UCSD-AML1 (cell line): Measurements from ENCODE around the gene C1QTNF3.

ENCODE experiments used
- DNase-seq: peaks from one replicate; lab custom pipeline; 2025; ENCODE audit not compliant: unreplicated experiment; lab: John Stamatoyannopoulos, UW

The C1QTNF3 gene

DNA sequence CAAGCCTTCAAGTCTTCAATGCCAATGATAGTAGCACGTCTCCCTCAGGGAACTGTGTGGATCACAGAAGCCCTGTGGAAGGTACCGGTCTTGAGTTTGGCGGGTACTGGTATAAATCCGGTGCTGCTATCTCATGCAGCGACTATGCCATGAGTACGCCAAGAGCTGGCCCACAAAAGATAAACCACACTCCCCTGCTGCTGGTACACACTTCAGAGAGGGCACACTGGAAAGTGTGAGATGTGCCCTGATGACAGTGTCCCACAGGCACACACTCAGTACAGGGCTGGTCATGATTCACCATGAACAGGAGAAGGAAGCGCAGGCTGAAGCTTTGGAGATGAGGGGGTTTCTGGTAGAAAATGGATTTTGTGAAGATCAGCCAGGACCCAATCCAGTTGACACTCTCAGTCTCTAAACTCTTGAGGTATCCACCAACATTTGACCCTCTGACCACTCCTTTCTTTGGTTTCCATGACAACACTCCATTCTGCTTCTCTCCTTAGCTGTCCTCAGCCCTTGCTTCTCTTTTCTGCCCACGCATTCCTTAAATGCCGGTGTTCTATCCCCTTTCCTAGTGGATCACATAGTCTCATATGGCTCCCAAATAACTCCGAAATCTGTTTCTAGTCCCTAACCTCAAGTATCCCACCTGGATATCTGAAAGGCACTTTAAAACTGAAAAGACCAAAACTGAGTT lies 40.2 kb downstream of the C1QTNF3 start:
- DNase-seq, result no peak

DNA sequence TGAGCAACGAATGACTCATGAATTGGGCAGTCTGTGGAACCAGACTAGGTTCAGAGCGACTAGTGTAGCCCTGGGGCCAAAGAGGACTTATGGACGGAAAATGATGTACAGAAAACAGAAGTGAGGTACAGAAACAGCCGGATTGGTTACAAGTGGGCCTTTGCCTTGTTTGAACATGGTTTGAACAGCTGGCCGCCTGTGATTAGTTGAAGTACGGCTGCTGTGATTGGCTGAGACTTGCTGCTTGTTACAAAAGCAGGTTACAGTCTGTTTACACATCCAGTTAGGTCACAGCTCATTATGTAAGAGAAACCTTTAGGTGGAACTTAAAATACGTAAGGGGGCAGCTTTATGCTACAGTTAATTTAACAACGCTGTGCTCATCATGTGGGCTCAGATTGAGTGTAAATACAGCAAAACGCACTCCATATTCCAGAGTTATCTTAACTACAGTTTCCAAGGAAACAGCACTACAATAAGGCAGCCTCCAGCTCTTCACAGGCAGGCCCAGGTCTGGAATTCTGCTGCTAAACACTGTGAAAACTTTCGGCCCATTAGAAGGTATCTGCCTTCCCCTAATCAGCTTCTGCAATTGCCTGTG lies 41.7 kb downstream of the C1QTNF3 start:
- DNase-seq, result no peak

DNA sequence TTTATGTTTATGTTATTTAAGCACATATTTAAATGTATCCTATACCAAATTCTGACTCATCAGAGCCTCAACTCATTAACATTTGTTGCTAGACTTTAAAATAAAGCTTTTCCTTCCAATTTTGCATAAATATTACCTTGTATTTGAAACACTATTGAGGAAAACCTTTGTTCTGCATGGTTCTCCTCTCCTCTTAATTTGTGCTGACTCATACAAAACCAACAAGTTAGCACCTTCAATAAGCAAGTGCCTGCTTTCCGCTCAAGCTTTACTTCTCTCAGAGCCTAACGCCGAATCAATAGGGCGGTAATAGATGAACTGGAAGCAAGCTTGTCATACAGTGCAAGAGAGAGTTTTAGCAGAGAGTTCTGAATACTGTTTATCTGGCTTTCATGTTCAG lies 43.0 kb downstream of the C1QTNF3 start:
- DNase-seq, result no peak

DNA sequence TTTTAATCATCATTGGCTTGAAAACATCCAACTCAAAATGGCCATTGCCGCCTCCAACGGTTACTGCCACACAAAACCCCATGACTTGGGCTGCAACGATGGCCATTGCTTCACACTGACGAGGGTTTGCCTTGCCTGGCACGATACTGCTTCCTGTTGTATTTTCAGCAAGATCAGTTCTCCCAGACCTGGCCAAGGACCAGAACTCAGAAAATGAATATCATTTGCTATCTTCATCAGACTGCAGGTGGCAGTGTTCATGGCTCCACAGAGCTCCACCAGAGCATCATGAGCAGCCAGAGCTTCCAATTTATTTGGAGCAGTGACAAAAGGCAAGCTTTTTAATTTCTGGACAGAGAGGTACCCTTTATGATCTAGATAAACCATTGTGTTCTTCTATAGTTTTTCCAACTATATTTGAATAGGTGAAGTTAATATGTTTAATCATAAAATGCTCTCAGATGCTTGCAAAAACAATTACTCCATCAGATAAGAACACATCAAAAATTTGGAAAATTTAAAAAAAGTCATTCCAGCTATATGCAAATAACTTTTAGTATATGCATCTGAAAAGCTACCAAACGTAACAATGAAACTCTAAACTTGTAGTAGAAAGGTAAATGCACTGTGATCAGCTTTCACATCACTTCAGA lies 45.6 kb downstream of the C1QTNF3 start:
- peak; percentile 20 for DNase-seq

DNA sequence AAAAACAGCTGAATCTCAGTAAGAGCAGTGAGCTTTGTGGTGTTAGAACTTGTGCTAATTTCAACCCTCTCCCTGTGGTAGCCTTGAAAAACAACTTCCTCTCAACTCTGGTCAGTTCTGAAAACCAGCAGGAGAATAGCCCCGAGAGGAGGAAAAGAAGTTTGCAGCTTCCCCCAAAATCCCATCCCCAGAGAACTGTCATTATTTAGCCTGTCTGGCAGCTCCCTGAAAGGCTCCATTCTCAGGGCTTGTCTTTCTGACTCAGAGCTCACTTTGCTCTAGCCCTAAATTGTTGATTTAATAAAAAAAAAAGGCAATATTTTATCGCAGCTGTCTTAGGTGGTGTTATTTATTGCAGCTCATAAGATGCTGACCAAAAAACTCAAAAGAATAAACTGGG lies 47.1 kb downstream of the C1QTNF3 start:
- DNase-seq, result no peak

DNA sequence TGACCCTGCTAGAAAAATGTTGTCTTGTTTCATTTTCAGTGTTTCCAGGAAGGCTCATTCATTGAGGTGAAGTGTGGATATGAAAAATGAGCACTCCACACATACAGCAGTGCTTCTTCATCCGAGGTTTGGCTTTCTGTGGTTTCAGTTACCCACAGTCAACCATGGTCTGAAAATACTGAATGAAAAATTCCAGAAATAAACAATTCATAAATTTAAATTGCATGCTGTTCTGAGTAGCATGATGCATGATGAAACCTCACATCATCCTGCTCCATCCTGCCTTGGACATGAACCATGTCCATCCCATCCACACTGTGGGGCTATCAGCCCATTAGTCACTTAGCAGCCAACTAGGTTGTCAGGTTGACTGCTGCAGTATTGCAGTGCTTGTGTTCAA lies 48.2 kb downstream of the C1QTNF3 start:
- no peak for DNase-seq

DNA sequence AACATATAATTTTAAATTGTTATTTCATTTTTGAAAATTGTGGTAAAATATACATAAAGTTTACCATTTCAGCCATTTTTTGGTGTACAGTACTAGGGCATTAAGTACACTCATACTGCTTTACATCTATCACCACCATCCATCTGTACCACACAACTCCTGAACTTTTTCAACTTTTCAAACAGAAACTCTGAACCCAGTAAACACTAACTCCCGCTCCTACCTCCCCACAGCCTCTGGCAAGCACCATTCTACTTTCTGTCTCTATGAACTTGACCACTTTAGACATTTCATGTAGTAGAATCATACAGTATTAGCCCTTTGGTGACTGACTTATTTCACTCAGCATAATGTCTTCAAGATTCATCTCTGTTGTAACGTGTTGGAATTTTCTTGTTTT lies 50.1 kb downstream of the C1QTNF3 start:
- DNase-seq, result no peak

DNA sequence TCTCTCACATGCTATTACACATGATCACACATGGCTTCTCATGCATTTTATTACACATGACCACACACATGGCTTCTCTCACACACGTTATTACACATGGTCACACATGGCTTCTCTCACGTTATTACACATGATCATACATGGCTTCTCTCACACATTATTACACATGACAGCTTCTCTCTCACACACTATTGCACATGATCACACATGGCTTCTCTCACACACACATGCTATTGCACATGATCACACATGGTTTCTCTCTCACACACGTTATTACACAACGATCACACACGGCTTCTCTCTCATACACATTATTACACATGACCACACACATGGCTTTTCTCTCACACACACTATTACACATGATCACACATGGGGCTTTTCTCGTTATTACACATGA lies 57.6 kb downstream of the C1QTNF3 start:
- DNase-seq, result no peak

DNA sequence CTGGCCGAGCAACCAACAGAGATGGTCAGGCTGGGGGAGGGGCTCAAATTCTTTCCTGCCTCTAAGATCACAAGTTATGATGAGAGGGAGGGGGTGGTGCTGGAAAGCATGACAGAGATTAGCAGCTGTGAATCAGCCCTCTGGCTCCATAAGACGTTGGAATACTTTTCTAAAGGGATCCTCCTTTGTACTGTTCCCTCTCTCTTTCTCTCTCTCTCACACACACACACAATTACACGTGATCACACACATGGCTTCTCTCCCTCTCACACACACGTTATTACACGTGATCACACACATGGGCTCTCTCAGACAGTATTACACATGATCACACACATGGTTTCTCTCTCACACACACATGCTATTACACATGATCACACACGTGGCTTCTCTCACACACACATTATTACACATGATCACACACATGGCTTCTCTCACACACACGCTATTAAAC lies 58.3 kb downstream of the C1QTNF3 start, which contains the start of gene SLC45A2:
Gene SLC45A2, minus strand, starts transcription at position 23 of the 454 bp plus-strand sequence. CDS start 110 bp downstream, outside the sequence.
- no peak for DNase-seq

DNA sequence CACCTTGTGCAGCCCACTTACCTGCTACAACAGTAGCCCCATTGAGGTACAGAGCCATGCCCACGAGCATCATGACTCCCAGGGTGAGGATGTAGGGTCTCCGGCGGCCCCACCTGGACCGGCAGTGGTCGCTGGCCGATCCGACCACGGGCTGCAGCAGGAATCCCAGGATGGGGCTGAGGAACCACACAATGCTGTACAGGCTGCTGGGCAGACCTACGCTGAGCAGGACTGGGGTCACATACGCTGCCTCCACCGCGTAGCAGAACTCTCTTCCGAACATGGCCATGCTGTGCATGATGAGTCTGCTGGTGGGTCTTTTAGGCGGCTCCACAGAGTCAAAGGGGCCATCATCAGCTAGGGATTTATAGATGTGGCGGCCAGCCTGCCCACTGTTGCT lies 58.8 kb downstream of the C1QTNF3 start:
- DNase-seq, result no peak

DNA sequence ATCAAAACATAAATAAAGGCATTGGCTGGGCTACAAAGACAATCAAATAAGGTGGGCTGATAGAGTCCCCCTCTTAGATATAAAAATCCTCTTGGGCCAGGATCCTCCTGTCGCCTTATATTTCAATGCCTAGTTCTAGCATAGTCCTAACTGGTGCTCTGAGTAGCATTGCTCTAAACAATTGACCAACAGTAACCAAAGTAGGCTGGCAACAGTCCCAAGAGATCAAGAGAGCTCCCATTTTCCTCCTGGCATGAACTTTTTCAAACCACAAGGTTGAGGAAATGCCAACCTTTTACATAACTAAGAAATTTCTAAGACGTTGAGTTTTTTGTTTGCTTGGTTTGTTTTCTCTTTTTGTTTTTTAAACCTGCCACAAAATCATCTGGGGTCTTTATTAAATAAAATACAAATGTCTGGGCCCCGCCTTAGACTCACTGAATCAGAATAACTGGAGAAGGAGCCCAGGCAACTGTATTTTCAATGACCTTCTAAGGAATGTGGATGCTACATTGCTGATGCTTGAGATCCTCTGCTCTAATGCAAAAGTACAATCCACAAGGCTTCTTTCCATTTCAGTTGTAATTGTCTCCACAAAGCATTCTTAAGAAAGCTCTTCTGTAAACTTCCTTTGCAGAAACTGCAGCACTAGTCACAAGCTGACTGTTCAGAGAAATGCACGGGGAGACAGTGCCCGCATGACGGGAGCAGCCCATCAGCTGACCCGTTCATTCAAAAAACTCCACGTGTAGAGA lies 61.4 kb downstream of the C1QTNF3 start:
- DNase-seq, result no peak

DNA sequence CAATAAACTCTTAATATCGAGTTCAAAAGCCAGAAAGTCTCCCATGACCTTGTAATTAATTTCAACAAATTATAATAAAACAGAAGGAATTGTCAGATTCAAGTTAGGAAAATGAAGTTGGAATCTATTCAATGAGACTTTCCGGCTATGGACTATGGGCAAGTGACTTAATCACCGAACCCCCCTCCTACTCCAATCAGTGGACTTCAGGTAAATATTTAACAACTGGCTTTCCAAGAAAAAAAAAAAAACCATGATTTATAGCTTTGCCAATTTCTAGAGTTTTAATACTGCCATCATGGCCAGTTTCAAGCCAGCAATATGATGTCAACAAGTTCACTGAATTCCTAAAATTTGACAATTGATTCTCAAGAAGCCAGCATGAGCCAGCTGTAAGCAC lies 63.0 kb downstream of the C1QTNF3 start:
- DNase-seq, result no peak

DNA sequence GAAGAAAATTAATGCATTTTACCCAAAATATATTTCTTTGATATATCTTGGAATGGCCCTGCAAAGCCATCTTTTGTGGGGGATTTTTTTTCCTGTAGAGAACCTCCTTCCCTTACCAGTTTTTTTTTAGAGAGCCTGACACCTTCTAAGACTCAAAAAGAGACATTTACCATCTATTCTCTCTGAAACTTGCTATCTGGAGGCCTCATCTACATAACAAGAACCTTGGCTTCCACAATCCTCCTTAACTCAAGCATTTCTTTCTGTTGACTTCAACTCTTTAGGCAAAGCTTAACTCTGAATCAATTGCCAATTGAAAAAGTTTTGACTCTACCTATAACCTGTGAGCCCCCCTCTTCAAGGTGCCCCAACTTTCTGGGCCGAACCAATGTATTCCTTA lies 64.7 kb downstream of the C1QTNF3 start:
- DNase-seq, result no peak

DNA sequence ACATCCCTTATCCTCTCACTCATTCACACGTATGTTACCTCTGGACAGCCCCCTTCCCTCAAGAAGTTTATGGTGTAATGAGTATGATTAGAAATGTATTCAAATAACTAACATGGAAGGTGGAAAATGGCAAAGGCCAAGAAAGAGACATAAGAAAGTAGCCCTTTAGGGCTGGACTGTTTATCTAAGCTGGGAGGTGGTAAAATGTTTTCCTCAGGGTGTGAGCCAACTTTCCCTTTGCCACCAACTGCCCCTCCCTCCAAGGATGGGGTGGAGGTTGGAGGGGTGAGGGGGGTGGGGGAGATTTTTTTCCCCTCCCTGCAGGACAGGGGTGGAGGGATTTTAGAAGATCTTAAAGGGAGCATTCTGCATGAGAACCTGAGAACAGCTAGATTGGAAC lies 66.7 kb downstream of the C1QTNF3 start:
- no peak for DNase-seq

DNA sequence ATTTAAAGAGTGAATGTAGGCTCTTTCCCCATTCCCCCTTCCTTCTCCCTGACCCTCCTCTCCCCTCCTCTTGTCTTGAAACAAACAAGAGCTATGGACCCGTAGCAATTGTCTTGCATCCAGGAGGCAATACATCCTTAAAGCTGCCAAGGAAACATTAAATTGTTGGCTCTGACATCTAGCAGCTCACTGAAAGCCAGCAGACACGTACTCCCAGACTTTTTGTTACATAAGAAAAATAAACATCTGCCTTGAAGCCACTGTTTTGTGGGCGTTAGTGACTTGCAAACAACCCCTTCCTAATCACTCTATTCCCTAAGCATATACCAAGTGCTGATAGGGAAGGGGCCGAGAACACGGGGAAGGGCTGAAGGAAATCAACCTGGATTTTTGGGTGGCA lies 67.2 kb downstream of the C1QTNF3 start:
- no peak for DNase-seq

DNA sequence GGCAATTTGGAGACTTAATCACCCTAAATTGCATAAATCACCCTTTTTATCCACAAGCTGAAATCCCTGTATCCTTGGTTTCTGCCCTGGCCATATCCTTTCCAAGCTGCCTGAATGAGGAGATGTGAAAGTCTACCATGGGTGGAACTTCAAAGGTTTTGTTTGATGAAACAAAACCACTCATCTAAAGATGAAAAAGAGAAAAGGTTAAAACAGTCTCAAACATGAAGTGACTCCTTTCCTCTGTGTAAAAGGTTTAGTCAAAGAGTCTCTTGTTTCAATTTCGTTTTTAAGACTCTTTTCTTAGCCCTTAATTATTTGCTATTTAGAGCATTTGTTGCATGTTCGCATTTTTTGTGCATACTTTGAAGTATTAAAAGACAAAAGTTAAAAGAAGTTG lies 69.7 kb downstream of the C1QTNF3 start:
- DNase-seq, result no peak

DNA sequence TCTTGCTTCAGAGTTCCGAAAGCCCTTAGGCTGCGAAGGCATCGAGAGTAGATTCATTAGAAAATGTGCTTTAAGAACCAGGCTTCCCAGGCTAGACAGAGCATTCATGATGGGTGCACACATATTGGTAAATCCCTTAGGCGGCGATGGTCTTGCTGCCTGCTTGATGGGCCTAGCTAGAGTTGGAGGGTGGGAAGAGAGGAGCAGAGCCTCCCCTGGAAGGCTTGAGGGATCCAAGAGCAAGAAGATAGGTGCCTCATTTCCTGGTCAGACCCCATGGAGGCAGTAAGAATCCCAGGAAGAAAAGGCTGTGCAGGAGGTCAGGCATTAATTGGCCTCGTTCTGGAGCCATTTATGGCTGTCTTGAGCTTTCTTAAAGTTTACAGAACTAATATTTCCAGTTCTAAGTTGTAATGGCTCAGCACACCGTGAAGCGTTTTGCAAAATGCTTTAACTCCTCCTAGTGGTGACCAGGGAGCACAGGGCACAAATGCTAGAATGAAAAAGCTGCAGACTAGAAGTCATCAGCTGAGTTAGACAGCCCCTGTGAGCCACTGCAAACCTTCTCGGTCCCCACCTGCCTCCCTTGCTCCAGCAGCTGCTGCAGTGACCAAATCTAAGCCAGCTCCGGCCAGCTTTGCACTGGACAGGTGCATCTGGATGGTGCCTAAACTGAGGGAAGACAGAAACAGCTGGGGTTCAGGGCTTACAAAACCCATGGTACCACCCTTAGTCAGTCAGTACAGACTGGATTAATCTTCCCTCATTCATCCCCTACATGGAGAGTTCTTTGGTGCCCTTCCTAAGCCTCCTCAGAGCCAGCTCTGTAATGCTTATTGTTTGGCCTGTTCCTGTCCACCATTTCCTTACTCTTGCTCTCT lies 73.2 kb downstream of the C1QTNF3 start:
- DNase-seq, result peak; percentile 35

DNA sequence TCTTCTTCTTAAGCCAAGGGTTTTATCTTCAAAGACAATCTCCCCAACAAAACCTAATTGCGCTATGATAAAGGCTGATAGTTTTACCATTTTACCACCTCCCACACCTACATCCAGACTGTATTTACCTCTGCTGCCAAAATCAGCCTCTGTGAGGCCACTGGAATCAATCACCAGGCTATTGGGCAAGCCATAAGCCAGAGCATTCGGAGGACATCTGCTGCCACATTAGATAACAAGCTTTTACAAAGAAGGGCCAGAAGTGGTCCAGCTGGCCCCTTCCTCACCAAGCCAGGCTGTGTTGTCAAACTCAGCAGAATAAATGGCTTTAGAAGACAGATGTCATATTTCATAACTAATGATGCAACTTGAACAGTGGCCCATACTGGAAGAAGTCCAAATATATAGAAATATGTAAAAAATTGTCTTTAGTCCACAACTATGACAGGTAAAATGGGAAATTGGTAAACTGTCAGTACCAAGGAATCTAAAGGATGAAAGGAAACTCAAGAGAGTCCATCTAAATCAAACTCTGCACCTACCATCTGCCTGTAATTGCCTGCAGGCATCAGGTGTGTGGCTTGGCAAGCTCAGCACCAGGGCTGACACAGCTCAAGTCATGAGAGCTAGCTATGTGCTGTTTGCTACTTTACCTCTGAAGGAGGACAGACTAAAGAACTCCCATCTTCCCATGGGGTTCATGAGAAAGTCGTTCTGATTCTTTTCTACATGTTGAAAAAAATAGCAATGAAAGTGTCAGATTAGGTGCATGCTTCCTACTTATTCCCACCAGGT lies 74.6 kb downstream of the C1QTNF3 start:
- no peak for DNase-seq
